Mesenchymal stem cell (in vitro differentiated cells and primary cell): Measurements from ENCODE around the gene ARMH3.

Source experiments
- DNase-seq: peaks from one replicate; pipeline ENCODE4 v3.0.0-alpha.2; 2013
- H2AFZ ChIP-seq: one replicate; pipeline ENCODE4 v1.6.1; 2013; ENCODE audit warnings: low read depth, mild to moderate bottlenecking, control low read depth, inconsistent platforms, low read length, moderate library complexity
- H2AK5ac ChIP-seq: 2 replicates; pipeline ENCODE4 v1.6.1; 2013; ENCODE audit warnings: low read length, moderate library complexity, mild to moderate bottlenecking, inconsistent platforms; ENCODE audit not compliant: severe bottlenecking
- H2BK120ac ChIP-seq: one replicate; pipeline ENCODE4 v1.6.1; 2013; ENCODE audit warnings: low read depth, mild to moderate bottlenecking, inconsistent platforms, low read length, moderate library complexity
- H2BK12ac ChIP-seq, 2 experiments: one replicate each; pipeline ENCODE4 v1.6.1; 2013; ENCODE audit warnings: inconsistent platforms in 2 of 2, low read length in 2 of 2, mild to moderate bottlenecking in 2 of 2, moderate library complexity in 2 of 2, control low read depth in 1 of 2
- H2BK15ac ChIP-seq: one replicate; pipeline ENCODE4 v1.6.1; 2013; ENCODE audit warnings: mild to moderate bottlenecking, low read depth, inconsistent platforms; ENCODE audit not compliant: poor library complexity, severe bottlenecking
- H2BK5ac ChIP-seq: 2 replicates; pipeline ENCODE4 v1.6.1; 2013; ENCODE audit warnings: low read depth, mild to moderate bottlenecking, low read length, control low read depth, inconsistent platforms; ENCODE audit not compliant: poor library complexity, severe bottlenecking
- H3K14ac ChIP-seq, 2 experiments: one replicate each; pipeline ENCODE4 v1.6.1; 2013; ENCODE audit warnings: inconsistent platforms in 2 of 2, low read length in 2 of 2, control low read depth in 1 of 2, mild to moderate bottlenecking in 1 of 2, moderate library complexity in 1 of 2
- H3K18ac ChIP-seq, 2 experiments: one replicate each; pipeline ENCODE4 v1.6.1; 2013; ENCODE audit warnings: inconsistent platforms in 2 of 2, low read length in 2 of 2, control low read depth in 1 of 2, low read depth in 1 of 2, mild to moderate bottlenecking in 1 of 2
- H3K23ac ChIP-seq, 2 experiments: one replicate each; pipeline ENCODE4 v1.6.1; 2013; ENCODE audit warnings: inconsistent platforms in 2 of 2, low read length in 2 of 2, mild to moderate bottlenecking in 2 of 2, moderate library complexity in 2 of 2, control low read depth in 1 of 2
- H3K27ac ChIP-seq: 2 replicates; pipeline ENCODE4 v1.5.1; 2013; ENCODE audit warnings: mild to moderate bottlenecking, moderate library complexity, low read length, control low read depth, inconsistent platforms; ENCODE audit not compliant: poor library complexity, severe bottlenecking
- H3K27me3 ChIP-seq, 2 experiments: 2 replicates each; pipeline versions ENCODE4 v1.6.1 to v1.7.0; 2013; ENCODE audit warnings: low read length in 2 of 2, mild to moderate bottlenecking in 2 of 2, moderate library complexity in 2 of 2, control low read depth in 1 of 2, inconsistent platforms in 1 of 2; ENCODE audit not compliant: control insufficient read depth in 1 of 2, insufficient read depth in 1 of 2
- H3K36me3 ChIP-seq, 2 experiments: 2 replicates each; pipeline versions ENCODE4 v1.6.1 to v1.7.0; 2013; ENCODE audit warnings: low read length in 2 of 2, control low read depth in 1 of 2, inconsistent platforms in 1 of 2, low read depth in 1 of 2, mild to moderate bottlenecking in 1 of 2; ENCODE audit not compliant: insufficient read depth in 2 of 2, control insufficient read depth in 1 of 2
- H3K4ac ChIP-seq, 2 experiments: one replicate each; pipeline ENCODE4 v1.6.1; 2013; ENCODE audit warnings: inconsistent platforms in 2 of 2, low read length in 2 of 2, mild to moderate bottlenecking in 2 of 2, moderate library complexity in 2 of 2, control low read depth in 1 of 2, low read depth in 1 of 2
- H3K4me1 ChIP-seq: 2 replicates; pipeline ENCODE4 v1.6.1; 2013; ENCODE audit warnings: low read depth, low read length, control low read depth; ENCODE audit not compliant: control insufficient read depth, insufficient read depth
- H3K4me2 ChIP-seq: 2 replicates; pipeline ENCODE4 v1.6.1; 2013; ENCODE audit warnings: low read length, mild to moderate bottlenecking, inconsistent platforms; ENCODE audit not compliant: poor library complexity, severe bottlenecking
- H3K4me3 ChIP-seq, 2 experiments: 2 replicates each; pipeline versions ENCODE4 v1.5.1 to v1.7.0; 2013; ENCODE audit warnings: low read length in 2 of 2, mild to moderate bottlenecking in 2 of 2, control low read depth in 1 of 2, low read depth in 1 of 2; ENCODE audit not compliant: insufficient read depth in 1 of 2
- H3K79me1 ChIP-seq: replicated peaks from 2 replicates; pipeline ENCODE4 v1.6.1; 2013; ENCODE audit warnings: mild to moderate bottlenecking, control low read depth, low read length, inconsistent platforms; ENCODE audit not compliant: poor library complexity, severe bottlenecking
- H3K9ac ChIP-seq: 2 replicates; pipeline ENCODE4 v1.7.0; 2013; ENCODE audit warnings: mild to moderate bottlenecking, low read length, moderate library complexity
- H3K9me3 ChIP-seq: 2 replicates; pipeline ENCODE4 v1.7.0; 2013; ENCODE audit warnings: mild to moderate bottlenecking, low read length; ENCODE audit not compliant: control insufficient read depth
- H4K8ac ChIP-seq: one replicate; pipeline ENCODE4 v1.6.1; 2013; ENCODE audit warnings: inconsistent platforms, mild to moderate bottlenecking, low read length, moderate library complexity
- H4K91ac ChIP-seq: one replicate; pipeline ENCODE4 v1.6.1; 2013; ENCODE audit warnings: mild to moderate bottlenecking, low read length, inconsistent platforms
- WGBS: methylation state at CpG from one replicate; pipeline ENCODE4 v1.1.7; 2013; ENCODE audit warnings: mixed read lengths; 5-methylcytosine and 5-hydroxymethylcytosine counted together

ARMH3 gene

DNA sequence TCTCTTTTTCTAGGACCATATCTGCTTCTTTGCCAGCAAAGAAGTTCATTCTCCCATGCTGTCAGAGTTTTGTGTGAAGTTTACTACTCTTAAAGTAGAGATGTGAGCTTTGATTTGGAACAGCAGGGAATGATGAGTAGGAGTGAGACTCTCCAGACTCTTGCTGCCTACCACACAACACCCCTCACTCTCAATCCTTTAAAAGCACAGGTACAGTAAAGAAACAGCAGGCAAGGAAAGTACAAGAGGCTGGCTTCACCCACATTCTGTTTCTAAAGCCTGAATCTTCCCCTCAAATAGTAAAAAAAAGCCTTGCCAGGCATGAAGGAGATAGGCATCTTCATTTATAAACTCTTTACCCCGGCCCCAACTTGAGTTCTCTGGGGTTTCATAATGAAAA lies 97.3 kb downstream of the ARMH3 start:
- H4K91ac ChIP-seq: no peak overlapping the region
- no peak overlapping the region for H4K8ac ChIP-seq
- H2AFZ ChIP-seq: no peak overlapping the region
- H2BK15ac ChIP-seq: no peak overlapping the region
- no peak overlapping the region for H3K4me2 ChIP-seq
- no CpG with 5 or more reads among the region's 1 CpG for WGBS
- H3K23ac ChIP-seq: no peak overlapping the region
- DNase-seq: no peak
- H3K36me3 ChIP-seq: peaks cover 3 to 40% of the 10 kb centered on the region in 2 experiments
- no peak overlapping the region for H2BK5ac ChIP-seq
- H3K27me3 ChIP-seq: no peaks in the 10 kb centered on the region
- no peak overlapping the region for H3K27ac ChIP-seq
- no peak overlapping the region for H2BK12ac ChIP-seq
- peaks cover 22% of the 10 kb centered on the region for H3K79me1 ChIP-seq
- H3K18ac ChIP-seq: no peak overlapping the region
- H2AK5ac ChIP-seq: no peak overlapping the region
- no peak overlapping the region for H2BK120ac ChIP-seq
- H3K14ac ChIP-seq: no peak overlapping the region
- no peaks in the 10 kb centered on the region for H3K9me3 ChIP-seq
- H3K4ac ChIP-seq: no peak overlapping the region
- no peak overlapping the region for H3K4me3 ChIP-seq
- H3K9ac ChIP-seq: no peak overlapping the region
- no peaks in the 10 kb centered on the region for H3K4me1 ChIP-seq

DNA sequence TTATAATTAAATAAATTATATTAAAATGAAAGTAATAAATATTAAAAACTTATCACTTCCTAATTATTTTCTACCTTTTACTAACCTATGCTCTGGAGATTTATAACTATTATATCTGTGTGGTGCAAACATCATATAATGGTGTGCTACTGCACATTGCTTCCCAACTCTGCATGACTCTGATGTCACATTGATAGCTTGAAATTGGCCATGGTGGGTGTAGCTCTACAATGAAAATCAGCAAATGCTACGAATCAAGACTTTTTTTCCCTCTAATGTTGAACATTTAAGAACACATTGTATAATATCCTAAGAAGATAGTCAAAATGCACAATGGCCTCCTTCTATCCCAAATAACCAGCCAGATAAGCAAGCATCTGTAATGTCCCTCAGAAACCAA lies 99.1 kb downstream of the ARMH3 start:
- no peak overlapping the region for H2BK5ac ChIP-seq
- H3K23ac ChIP-seq: no peak overlapping the region
- no peak overlapping the region for H3K9ac ChIP-seq
- no peak for DNase-seq
- WGBS: 100% methylated on average over 1 of the region's 1 CpG
- no peak overlapping the region for H2BK120ac ChIP-seq
- H4K91ac ChIP-seq: no peak overlapping the region
- no peaks in the 10 kb centered on the region for H3K4me1 ChIP-seq
- no peak overlapping the region for H3K14ac ChIP-seq
- H3K79me1 ChIP-seq: peaks cover 22% of the 10 kb centered on the region
- no peak overlapping the region for H2BK12ac ChIP-seq
- H2AK5ac ChIP-seq: no peak overlapping the region
- no peak overlapping the region for H3K4me2 ChIP-seq
- no peak overlapping the region for H3K4ac ChIP-seq
- no peaks in the 10 kb centered on the region for H3K27me3 ChIP-seq
- no peak overlapping the region for H3K18ac ChIP-seq
- peaks cover 7 to 51% of the 10 kb centered on the region in 2 experiments for H3K36me3 ChIP-seq
- H3K9me3 ChIP-seq: no peaks in the 10 kb centered on the region
- H2AFZ ChIP-seq: no peak overlapping the region
- no peak overlapping the region for H3K4me3 ChIP-seq
- no peak overlapping the region for H3K27ac ChIP-seq
- no peak overlapping the region for H2BK15ac ChIP-seq
- no peak overlapping the region for H4K8ac ChIP-seq

DNA sequence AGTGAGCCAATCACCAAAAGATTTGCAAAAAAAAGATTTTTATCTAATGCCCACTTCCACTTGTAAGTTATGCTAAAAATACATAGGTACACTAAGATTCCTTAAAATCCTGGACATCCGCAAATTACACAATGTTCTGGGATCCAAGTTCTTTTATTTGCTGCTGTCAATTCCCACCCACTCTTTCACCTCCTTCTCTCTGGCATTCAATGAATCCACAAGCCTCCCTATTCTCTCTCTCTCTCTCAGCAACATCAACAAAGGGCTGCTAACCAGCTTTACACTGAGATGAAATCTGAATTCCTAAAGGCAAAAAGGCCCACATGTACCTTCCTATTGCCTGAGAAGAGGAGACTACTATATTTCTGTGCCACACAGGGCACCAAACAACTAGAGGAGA lies 99.9 kb downstream of the ARMH3 start:
- 100% methylated on average over 1 of the region's 1 CpG for WGBS
- no peaks in the 10 kb centered on the region for H3K9me3 ChIP-seq
- no peak overlapping the region for H3K4me2 ChIP-seq
- no peak overlapping the region for H2AFZ ChIP-seq
- peaks cover 7 to 51% of the 10 kb centered on the region in 2 experiments for H3K36me3 ChIP-seq
- H2AK5ac ChIP-seq: no peak overlapping the region
- H3K27me3 ChIP-seq: no peaks in the 10 kb centered on the region
- H4K91ac ChIP-seq: no peak overlapping the region
- no peak overlapping the region for H3K27ac ChIP-seq
- H3K4ac ChIP-seq: no peak overlapping the region
- H4K8ac ChIP-seq: no peak overlapping the region
- H2BK15ac ChIP-seq: no peak overlapping the region
- no peak for DNase-seq
- H3K4me1 ChIP-seq: no peaks in the 10 kb centered on the region
- H3K18ac ChIP-seq: no peak overlapping the region
- no peak overlapping the region for H3K14ac ChIP-seq
- no peak overlapping the region for H3K23ac ChIP-seq
- H3K79me1 ChIP-seq: peaks cover 19% of the 10 kb centered on the region
- no peak overlapping the region for H2BK5ac ChIP-seq
- H2BK12ac ChIP-seq: no peak overlapping the region
- H2BK120ac ChIP-seq: no peak overlapping the region
- H3K4me3 ChIP-seq: no peak overlapping the region
- no peak overlapping the region for H3K9ac ChIP-seq

GRCh38 chr10:101952191-101952590 lies 103.8 kb downstream of the ARMH3 start:
- Histone ChIP-seq H3K18ac (no peak overlapping the region), H4K8ac (no peak overlapping the region), H2BK15ac (no peak overlapping the region), H3K23ac (no peak overlapping the region), H3K27me3 (no peaks in the 10 kb centered on the region), H3K9me3 (peaks cover 10% of the 10 kb centered on the region), H2BK5ac (no peak overlapping the region), H3K9ac (peak overlapping the region; percentile 15), H3K4me2 (no peak overlapping the region), H4K91ac (no peak overlapping the region), H2BK120ac (no peak overlapping the region), H2BK12ac (no peak overlapping the region), H3K79me1 (peaks cover 6% of the 10 kb centered on the region), H2AFZ (no peak overlapping the region), H3K27ac (no peak overlapping the region), H2AK5ac (no peak overlapping the region), H3K4ac (no peak overlapping the region), H3K4me1 (no peaks in the 10 kb centered on the region), H3K14ac (no peak overlapping the region), H3K4me3 (no peak overlapping the region), H3K36me3 (peaks cover 7 to 61% of the 10 kb centered on the region in 2 experiments)
- DNase-seq: no peak
- WGBS: 67% methylated on average over 1 of the region's 2 CpGs
